Measurements from ENCODE around the gene SLC6A13.

SLC6A13 gene

GRCh38 chr12:177980-178828 lies 84.4 kb downstream of the SLC6A13 start:
- Mint-ChIP-seq H3K4me1 (peaks cover 10% of the 10 kb centered on the region), H3K27me3 (peaks cover 27% of the 10 kb centered on the region), H3K27ac (no peak overlapping the region), H3K4me3 (no peak overlapping the region), H3K9me3 (no peaks in the 10 kb centered on the region)
- no peak for DNase-seq
- ATAC-seq = no peak

GRCh38 chr12:177336-177979 lies 85.2 kb downstream of the SLC6A13 start:
- H3K9me3 Mint-ChIP-seq = no peaks in the 10 kb centered on the region
- no peak for ATAC-seq
- no peak for DNase-seq
- no peak overlapping the region for H3K4me3 Mint-ChIP-seq
- no peak overlapping the region for H3K27ac Mint-ChIP-seq
- peaks cover 10% of the 10 kb centered on the region for H3K4me1 Mint-ChIP-seq
- peaks cover 27% of the 10 kb centered on the region for H3K27me3 Mint-ChIP-seq

- Mint-ChIP-seq H3K4me3 (no peak overlapping the region), H3K4me1 (peaks cover 10% of the 10 kb centered on the region), H3K27me3 (peaks cover 29% of the 10 kb centered on the region), H3K27ac (no peak overlapping the region), H3K9me3 (no peaks in the 10 kb centered on the region)
- DNase-seq = no peak
- ATAC-seq = no peak
Observed at GRCh38 chr12:176321-177181, 86.1 kb downstream of the SLC6A13 start.

- Mint-ChIP-seq H3K4me1 (peaks cover 10% of the 10 kb centered on the region), H3K27ac (no peak overlapping the region), H3K27me3 (peaks cover 29% of the 10 kb centered on the region), H3K9me3 (no peaks in the 10 kb centered on the region), H3K4me3 (no peak overlapping the region)
- ATAC-seq (no peak), DNase-seq (no peak)
Observed at GRCh38 chr12:175759-176158, 86.9 kb downstream of the SLC6A13 start.

GRCh38 chr12:175250-175649 lies 87.4 kb downstream of the SLC6A13 start:
- ATAC-seq = no peak
- Mint-ChIP-seq H3K4me1 (peaks cover 5% of the 10 kb centered on the region), H3K27me3 (peaks cover 29% of the 10 kb centered on the region), H3K9me3 (no peaks in the 10 kb centered on the region), H3K4me3 (no peak overlapping the region), H3K27ac (no peak overlapping the region)
- DNase-seq = no peak

- DNase-seq (no peak), ATAC-seq (peak; percentile 27)
- Mint-ChIP-seq H3K4me3 (no peak overlapping the region), H3K27me3 (peaks cover 33% of the 10 kb centered on the region), H3K27ac (no peak overlapping the region), H3K9me3 (no peaks in the 10 kb centered on the region), H3K4me1 (peaks cover 6% of the 10 kb centered on the region)
Observed at GRCh38 chr12:174596-174995, 88.0 kb downstream of the SLC6A13 start.

GRCh38 chr12:174124-174523 lies 88.5 kb downstream of the SLC6A13 start:
- Mint-ChIP-seq H3K4me1 (peaks cover 10% of the 10 kb centered on the region), H3K4me3 (no peak overlapping the region), H3K9me3 (no peaks in the 10 kb centered on the region), H3K27me3 (peaks cover 36% of the 10 kb centered on the region), H3K27ac (no peak overlapping the region)
- ATAC-seq = no peak
- DNase-seq = no peak

- H3K9me3 Mint-ChIP-seq = no peaks in the 10 kb centered on the region
- H3K27ac Mint-ChIP-seq = peak overlapping the region in 1 of 2 donors; percentile 5
- ATAC-seq = no peak
- no peak for DNase-seq
- peaks cover 17% of the 10 kb centered on the region for H3K4me1 Mint-ChIP-seq
- H3K4me3 Mint-ChIP-seq = no peak overlapping the region
- H3K27me3 Mint-ChIP-seq = peaks cover 28% of the 10 kb centered on the region
Observed at GRCh38 chr12:172732-173161, 89.9 kb downstream of the SLC6A13 start.

GRCh38 chr12:171743-172676 lies 90.6 kb downstream of the SLC6A13 start:
- Mint-ChIP-seq H3K27ac (no peak overlapping the region), H3K4me3 (no peak overlapping the region), H3K4me1 (peaks cover 17% of the 10 kb centered on the region), H3K27me3 (peaks cover 33% of the 10 kb centered on the region), H3K9me3 (no peaks in the 10 kb centered on the region)
- DNase-seq (no peak), ATAC-seq (no peak)

GRCh38 chr12:171276-171675 lies 91.4 kb downstream of the SLC6A13 start:
- no peaks in the 10 kb centered on the region for H3K9me3 Mint-ChIP-seq
- peaks cover 34% of the 10 kb centered on the region for H3K27me3 Mint-ChIP-seq
- peaks cover 17% of the 10 kb centered on the region for H3K4me1 Mint-ChIP-seq
- ATAC-seq = no peak
- H3K27ac Mint-ChIP-seq = no peak overlapping the region
- H3K4me3 Mint-ChIP-seq = no peak overlapping the region
- no peak for DNase-seq

Measured in stimulated activated naive CD8-positive, alpha-beta T cell treated with anti-CD3 and anti-CD28 coated beads, Interleukin-15, amount 100 ng/mL, for 72 hours (primary cell).